ENCODE measurements around the gene PARVB. TPM values are rescaled to one million over a fixed set of nuclear protein-coding genes. Genes with fewer than 3 reads are reported as not detected.

Gene PARVB
- total RNA-seq, 4 donors from 2014 or later, result 32.1 to 61.9 (median 41.9) TPM

DNA sequence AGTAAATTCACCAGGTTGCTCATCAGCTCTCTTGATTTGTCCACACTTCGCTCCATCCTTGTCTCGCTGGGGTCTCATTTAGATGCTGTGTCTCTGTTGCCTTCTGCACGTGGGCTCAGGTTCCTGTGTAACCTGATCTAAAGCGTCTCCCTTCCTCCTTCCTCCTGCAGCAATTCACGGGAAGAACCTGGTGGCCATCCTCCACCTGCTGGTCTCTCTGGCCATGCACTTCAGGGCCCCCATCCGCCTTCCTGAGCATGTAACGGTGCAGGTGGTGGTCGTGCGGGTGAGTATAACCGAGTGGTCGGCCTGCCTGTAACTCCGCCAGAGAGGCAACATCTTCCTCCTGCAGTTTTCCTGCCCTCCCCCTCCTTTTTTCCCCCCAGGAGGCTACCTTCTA, 108.6 kb downstream of the PARVB start:
- peaks cover 0 to 9% (median 1%) of the 10 kb centered on the region in 3 donors for H3K9me3 ChIP-seq
- no peaks in the 10 kb centered on the region for H3K4me1 ChIP-seq
- H3K4me3 ChIP-seq, result no peak overlapping the region
- 83 to 94% methylated on average over 6 to 11 of the region's 12 CpGs for WGBS, 2 donors (ENCODE audit: low coverage in 1 of 2)
- no peaks in the 10 kb centered on the region for H3K27me3 ChIP-seq
- peaks cover 0 to 67% of the 10 kb centered on the region in 2 donors for H3K36me3 ChIP-seq
- no peak overlapping the region for H3K27ac ChIP-seq
- ATAC-seq, result no peak
- TF ChIP-seq CTCF (IDR thresholded peaks at IDR 0.05), result no peak
- TF ChIP-seq POLR2AphosphoS5 (IDR thresholded peaks at IDR 0.05), result no peak
- no peak for TF ChIP-seq EP300 (IDR thresholded peaks at IDR 0.05)
- TF ChIP-seq POLR2A (IDR thresholded peaks at IDR 0.05), result no peak

DNA sequence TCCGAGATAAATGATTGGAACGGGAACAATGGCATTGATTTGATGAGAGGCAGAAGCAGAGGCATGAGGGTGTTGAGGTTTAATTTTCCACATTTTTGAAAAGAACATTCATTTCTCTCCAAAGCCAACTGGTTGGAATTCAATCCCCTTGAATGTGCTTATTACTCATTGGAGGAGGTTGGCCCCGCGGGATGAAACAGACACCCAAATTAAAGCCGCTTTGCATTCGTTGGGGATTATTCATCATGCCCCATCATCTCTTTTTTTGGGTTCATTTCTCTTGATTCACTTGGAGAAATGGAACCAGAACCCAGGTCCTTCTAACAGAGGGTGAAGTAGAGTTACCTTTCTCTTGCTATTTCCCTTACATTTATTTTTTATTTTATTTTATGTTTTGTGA, 109.1 kb downstream of the PARVB start:
- H3K4me1 ChIP-seq, result no peaks in the 10 kb centered on the region
- 83 to 90% methylated on average over 5 to 6 of the region's 6 CpGs for WGBS, 2 donors (ENCODE audit: low coverage in 1 of 2)
- no peak for TF ChIP-seq EP300 (IDR thresholded peaks at IDR 0.05)
- no peak for TF ChIP-seq POLR2AphosphoS5 (IDR thresholded peaks at IDR 0.05)
- TF ChIP-seq CTCF (IDR thresholded peaks at IDR 0.05), result no peak
- no peak for TF ChIP-seq POLR2A (IDR thresholded peaks at IDR 0.05)
- no peaks in the 10 kb centered on the region for H3K27me3 ChIP-seq
- peaks cover 0 to 14% (median 1%) of the 10 kb centered on the region in 3 donors for H3K9me3 ChIP-seq
- H3K4me3 ChIP-seq, result no peak overlapping the region
- H3K36me3 ChIP-seq, result peaks cover 0 to 71% of the 10 kb centered on the region in 2 donors
- H3K27ac ChIP-seq, result no peak overlapping the region
- no peak for ATAC-seq

DNA sequence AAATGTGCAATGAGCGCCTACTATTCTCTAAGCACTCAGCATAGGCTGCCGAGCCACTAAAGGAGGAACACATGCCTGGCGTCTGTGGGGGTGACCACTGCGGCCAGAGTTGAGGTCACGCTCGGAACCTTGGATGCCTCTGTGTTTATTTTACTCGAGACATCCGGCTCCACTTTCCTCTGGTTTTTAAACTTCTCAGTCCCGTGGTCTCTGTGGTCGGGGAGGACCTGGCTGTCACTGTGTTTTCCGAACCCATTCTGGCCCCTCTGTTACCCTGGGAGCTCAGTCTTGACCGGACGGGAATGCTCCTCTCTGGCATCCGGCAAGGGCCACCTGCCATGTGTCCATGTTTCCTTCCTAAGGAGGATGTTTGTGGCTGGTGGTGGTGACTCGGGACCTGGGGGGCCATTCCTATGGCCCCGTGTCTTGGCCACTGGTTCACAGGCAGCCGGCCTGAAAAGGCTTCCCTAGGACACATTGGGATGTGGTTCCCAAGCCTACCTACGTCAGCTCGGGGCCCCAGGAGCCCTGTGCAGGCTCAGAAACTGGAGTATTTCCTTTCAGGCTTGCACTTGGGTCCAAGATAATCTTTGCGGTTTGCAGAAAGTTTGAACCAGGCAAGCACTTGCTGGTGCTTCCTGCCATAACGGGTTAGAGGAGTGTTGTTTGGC, 109.9 kb downstream of the PARVB start:
- Histone ChIP-seq H3K9me3 (peaks cover 0 to 15% (median 1%) of the 10 kb centered on the region in 3 donors), H3K4me3 (no peak overlapping the region), H3K36me3 (peaks cover 0 to 80% of the 10 kb centered on the region in 2 donors), H3K27me3 (no peaks in the 10 kb centered on the region), H3K27ac (no peak overlapping the region), H3K4me1 (no peaks in the 10 kb centered on the region)
- 40 to 52% methylated on average over 2 to 5 of the region's 21 CpGs for WGBS, 2 donors (ENCODE audit: low coverage in 1 of 2)
- ATAC-seq, result no peak
- TF ChIP-seq CTCF (IDR thresholded peaks at IDR 0.05), result no peak
- TF ChIP-seq EP300 (IDR thresholded peaks at IDR 0.05), result no peak
- no peak for TF ChIP-seq POLR2AphosphoS5 (IDR thresholded peaks at IDR 0.05)
- TF ChIP-seq POLR2A (IDR thresholded peaks at IDR 0.05), result no peak

DNA sequence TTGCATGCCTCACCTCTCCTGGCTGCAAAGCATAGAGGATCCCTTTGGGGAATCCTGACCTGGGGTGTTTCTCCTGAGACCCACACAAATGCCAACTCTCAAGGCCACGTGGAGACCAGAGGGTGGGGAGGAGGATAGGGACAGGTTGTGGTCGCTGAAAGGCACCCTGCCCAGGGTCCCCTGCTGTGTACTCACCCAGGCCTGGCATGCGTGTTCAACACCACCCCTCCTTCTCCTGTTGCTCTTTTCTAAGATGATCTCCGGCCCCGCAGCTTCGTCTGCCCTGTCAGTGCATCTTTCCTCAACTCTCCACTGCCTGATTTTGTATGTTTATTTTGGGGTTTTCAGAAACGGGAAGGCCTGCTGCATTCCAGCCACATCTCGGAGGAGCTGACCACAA, 112.0 kb downstream of the PARVB start:
- ATAC-seq, result no peak
- Histone ChIP-seq H3K27me3 (no peaks in the 10 kb centered on the region), H3K9me3 (peaks cover 0 to 15% (median 1%) of the 10 kb centered on the region in 3 donors), H3K27ac (no peak overlapping the region), H3K4me1 (no peaks in the 10 kb centered on the region), H3K4me3 (no peak overlapping the region), H3K36me3 (peaks cover 0 to 98% of the 10 kb centered on the region in 2 donors)
- WGBS, 2 donors (ENCODE audit: low coverage in 1 of 2), result 96% methylated on average over 6 of the region's 8 CpGs; no CpG with 5 or more reads in 1 of the 2 donors
- TF ChIP-seq EP300 (IDR thresholded peaks at IDR 0.05), result no peak
- no peak for TF ChIP-seq CTCF (IDR thresholded peaks at IDR 0.05)
- no peak for TF ChIP-seq POLR2AphosphoS5 (IDR thresholded peaks at IDR 0.05)
- TF ChIP-seq POLR2A (IDR thresholded peaks at IDR 0.05), result no peak

DNA sequence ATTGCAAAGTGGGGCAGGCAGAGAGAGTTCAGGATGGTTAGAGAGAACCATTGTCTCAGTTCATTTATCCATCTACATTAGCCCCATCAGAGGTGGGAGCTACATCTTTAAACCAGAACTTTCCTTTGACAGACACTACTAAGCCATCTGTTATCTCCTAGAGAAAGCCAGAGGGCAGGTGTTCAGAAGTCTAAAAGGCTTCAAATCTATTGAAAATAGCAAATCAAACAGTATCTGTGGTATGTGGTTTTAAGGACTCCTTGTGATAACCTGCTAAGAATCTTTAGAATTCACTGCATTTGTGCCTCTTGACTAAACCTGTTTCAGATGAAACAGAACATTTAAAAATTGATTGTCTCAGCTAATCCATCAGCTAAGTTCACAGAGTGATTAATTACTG, 112.7 kb downstream of the PARVB start:
- ATAC-seq, result no peak
- Histone ChIP-seq H3K27ac (no peak overlapping the region), H3K36me3 (peaks cover 0 to 95% of the 10 kb centered on the region in 2 donors), H3K4me3 (no peak overlapping the region), H3K9me3 (peaks cover 0 to 15% (median 1%) of the 10 kb centered on the region in 3 donors), H3K27me3 (no peaks in the 10 kb centered on the region), H3K4me1 (no peaks in the 10 kb centered on the region)
- TF ChIP-seq POLR2AphosphoS5 (IDR thresholded peaks at IDR 0.05), result no peak
- no peak for TF ChIP-seq CTCF (IDR thresholded peaks at IDR 0.05)
- no peak for TF ChIP-seq POLR2A (IDR thresholded peaks at IDR 0.05)
- TF ChIP-seq EP300 (IDR thresholded peaks at IDR 0.05), result no peak
